A549 (cell line): ENCODE data around the gene ARHGAP4.

Source experiments
- BHLHE40 ChIP-seq: IDR thresholded peaks from 2 replicates; pipeline ENCODE4 v1.6.1; 2012; ENCODE audit warnings: low read depth, low read length, inconsistent platforms
- TF ChIP-seq, protein P1 (sequence below): fragments of >200 bp; sonication (Bioruptor Twin); formaldehyde crosslinking; IDR thresholded peaks from 3 replicates; pipeline ENCODE4 v1.5.1; 2016
- TF ChIP-seq, protein P2 (sequence below): fragments of 450-650 bp; IDR thresholded peaks from 2 replicates; pipeline ENCODE4 v1.6.1; 2014; ENCODE audit warnings: antibody characterized with exemption

DNA sequence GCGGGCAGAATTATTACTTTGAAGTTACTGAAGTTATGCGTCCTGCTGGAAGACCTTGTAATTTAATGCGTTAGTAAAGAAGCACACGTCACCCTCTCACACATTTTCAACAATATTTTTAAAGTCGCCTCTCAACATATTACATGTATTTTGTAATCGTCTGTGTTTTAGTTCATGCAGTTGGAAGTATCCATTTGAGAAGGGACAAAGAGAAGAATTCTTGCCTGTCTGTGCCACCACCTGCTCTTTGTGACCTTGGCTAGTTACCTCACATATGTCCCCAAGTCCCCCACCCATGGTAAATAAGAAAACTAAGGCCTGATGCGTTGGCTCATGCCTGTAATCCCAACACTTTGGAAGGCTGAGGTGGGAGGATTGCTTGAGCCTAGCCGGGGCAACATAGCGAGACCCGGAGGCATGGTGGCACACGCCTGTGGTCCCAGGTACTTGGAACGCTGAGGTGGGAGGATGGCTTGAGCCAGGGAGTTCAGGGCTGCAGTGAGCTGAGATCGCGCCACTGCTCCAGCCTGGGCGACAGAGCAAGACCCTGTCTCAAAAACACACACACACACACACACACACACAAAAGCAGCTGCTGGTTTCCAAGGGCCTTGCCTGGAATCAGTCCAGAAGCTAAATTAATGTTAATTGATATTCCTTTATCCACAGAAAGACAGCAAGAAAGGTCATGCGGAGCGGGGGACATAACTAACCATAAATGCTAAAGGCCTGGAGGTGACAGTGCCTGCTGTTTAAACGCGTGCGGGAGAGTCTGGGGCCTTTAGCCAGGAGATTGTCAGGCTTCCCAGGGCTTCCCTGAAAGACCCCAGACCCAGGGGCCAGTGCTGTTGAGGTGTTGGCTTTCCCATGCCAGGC is 47.3 kb upstream of the ARHGAP4 start:
- TF ChIP-seq, protein P1, sequence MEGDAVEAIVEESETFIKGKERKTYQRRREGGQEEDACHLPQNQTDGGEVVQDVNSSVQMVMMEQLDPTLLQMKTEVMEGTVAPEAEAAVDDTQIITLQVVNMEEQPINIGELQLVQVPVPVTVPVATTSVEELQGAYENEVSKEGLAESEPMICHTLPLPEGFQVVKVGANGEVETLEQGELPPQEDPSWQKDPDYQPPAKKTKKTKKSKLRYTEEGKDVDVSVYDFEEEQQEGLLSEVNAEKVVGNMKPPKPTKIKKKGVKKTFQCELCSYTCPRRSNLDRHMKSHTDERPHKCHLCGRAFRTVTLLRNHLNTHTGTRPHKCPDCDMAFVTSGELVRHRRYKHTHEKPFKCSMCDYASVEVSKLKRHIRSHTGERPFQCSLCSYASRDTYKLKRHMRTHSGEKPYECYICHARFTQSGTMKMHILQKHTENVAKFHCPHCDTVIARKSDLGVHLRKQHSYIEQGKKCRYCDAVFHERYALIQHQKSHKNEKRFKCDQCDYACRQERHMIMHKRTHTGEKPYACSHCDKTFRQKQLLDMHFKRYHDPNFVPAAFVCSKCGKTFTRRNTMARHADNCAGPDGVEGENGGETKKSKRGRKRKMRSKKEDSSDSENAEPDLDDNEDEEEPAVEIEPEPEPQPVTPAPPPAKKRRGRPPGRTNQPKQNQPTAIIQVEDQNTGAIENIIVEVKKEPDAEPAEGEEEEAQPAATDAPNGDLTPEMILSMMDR, result no peak
- no peak for TF ChIP-seq BHLHE40
- TF ChIP-seq, protein P2, sequence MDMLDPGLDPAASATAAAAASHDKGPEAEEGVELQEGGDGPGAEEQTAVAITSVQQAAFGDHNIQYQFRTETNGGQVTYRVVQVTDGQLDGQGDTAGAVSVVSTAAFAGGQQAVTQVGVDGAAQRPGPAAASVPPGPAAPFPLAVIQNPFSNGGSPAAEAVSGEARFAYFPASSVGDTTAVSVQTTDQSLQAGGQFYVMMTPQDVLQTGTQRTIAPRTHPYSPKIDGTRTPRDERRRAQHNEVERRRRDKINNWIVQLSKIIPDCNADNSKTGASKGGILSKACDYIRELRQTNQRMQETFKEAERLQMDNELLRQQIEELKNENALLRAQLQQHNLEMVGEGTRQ, result no peak
